Choroid plexus epithelial cell (primary cell): Measurements from ENCODE around the gene CNIH3.

Source experiments
- DNase-seq: peaks from one replicate; pipeline ENCODE4 v3.0.0-alpha.2; 2010; ENCODE audit warnings: low read depth
- H3K4me3 ChIP-seq: 2 replicates; pipeline ENCODE4 v1.5.1; 2011; ENCODE audit warnings: low read depth, mild to moderate bottlenecking, control low read depth, low read length, moderate library complexity
- TF ChIP-seq, protein P1 (sequence below): conservative IDR thresholded peaks from 2 replicates; pipeline ENCODE4 v1.5.1; 2011; ENCODE audit warnings: low read depth, mild to moderate bottlenecking, control low read depth, inconsistent platforms, low read length, moderate library complexity

CNIH3 gene

DNA sequence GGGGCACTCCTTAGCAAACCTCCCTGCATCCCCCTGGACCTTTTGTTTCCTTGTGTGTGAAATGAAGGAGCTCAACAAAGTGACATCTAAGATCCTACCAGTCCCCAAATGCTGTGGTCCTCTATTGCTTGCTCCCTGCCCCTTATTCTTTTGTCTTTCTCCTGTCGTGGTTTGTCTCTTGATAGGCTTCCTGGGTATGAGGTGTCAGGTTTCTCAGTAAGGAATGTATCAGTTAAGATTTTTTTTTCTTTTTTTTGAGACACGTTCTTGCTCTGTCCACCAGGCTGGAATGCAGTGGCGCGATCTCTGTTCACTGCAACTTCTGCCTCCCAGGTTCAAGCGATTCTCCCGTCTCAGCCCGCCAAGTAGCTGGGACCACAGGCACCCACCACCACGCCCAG is 16.8 kb downstream of the CNIH3 start:
- TF ChIP-seq, protein P1, sequence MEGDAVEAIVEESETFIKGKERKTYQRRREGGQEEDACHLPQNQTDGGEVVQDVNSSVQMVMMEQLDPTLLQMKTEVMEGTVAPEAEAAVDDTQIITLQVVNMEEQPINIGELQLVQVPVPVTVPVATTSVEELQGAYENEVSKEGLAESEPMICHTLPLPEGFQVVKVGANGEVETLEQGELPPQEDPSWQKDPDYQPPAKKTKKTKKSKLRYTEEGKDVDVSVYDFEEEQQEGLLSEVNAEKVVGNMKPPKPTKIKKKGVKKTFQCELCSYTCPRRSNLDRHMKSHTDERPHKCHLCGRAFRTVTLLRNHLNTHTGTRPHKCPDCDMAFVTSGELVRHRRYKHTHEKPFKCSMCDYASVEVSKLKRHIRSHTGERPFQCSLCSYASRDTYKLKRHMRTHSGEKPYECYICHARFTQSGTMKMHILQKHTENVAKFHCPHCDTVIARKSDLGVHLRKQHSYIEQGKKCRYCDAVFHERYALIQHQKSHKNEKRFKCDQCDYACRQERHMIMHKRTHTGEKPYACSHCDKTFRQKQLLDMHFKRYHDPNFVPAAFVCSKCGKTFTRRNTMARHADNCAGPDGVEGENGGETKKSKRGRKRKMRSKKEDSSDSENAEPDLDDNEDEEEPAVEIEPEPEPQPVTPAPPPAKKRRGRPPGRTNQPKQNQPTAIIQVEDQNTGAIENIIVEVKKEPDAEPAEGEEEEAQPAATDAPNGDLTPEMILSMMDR, result peak; percentile 31
- peak; percentile 75 for DNase-seq
- H3K4me3 ChIP-seq, result no peak overlapping the region

DNA sequence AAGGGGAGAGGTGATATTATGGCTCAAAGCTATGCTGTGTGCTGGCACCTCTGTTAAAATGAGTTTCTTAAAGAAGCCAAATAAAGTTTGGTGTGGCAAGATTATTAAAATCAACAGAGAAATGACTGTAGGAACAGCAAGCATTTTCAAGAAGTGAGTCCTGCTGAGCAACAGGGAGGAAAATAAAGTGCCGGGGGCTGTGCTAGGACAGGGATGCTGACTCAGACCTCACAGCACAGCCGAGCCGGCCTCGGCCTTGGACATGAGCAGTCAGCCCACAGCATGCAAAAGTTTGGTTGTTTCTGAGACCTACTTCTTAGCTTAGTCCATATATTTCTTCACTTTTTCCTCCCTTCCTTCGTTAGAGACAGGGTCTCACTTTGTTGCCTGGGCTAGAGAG is 19.2 kb downstream of the CNIH3 start:
- TF ChIP-seq, protein P1, result no peak
- peak; percentile 80 for DNase-seq
- no peak overlapping the region for H3K4me3 ChIP-seq

DNA sequence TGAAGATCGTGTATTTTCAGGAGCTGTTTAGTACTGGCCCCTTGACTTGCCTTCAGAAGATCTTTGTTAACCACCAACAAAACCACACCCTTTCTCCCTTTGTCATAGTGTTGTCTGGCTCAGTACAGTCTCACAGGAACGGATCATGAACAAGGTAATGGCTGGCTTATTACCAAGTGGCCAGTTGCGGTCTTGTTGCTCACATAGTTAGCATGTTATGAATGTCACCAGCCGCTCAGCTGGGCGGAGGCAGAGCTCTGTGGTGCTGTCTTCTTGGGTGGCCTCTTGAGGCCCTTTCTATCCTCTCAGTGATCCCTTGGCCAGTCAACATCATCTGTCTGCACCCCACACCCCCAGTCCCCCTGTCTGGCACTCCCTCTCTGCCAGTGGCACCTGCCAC is 21.4 kb downstream of the CNIH3 start:
- peak; percentile 66 for DNase-seq
- H3K4me3 ChIP-seq, result no peak overlapping the region

DNA sequence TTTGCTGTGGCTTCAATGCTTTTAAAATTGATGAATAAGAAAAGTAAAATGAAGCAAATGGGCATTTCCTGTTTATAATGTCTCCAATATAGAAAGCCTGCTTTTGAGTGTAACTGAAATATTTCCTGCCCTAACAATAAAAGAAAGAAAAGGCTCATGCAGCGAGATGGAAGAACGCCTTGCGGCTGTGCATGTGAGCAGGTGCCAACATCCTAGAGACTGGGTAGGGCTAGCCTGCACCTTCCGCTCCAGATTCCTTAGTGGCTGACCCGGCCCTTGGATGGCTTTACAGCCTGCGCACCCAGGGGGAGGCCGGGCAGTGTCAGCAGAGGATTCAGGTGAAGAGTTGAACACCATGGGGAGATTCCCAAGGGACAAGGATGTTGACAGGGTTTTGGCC is 21.8 kb downstream of the CNIH3 start:
- TF ChIP-seq, protein P1, result no peak
- DNase-seq, result no peak

More for the DNA sequence above, 21.4 kb downstream of the CNIH3 start:
- TF ChIP-seq, protein P1, result no peak

DNA sequence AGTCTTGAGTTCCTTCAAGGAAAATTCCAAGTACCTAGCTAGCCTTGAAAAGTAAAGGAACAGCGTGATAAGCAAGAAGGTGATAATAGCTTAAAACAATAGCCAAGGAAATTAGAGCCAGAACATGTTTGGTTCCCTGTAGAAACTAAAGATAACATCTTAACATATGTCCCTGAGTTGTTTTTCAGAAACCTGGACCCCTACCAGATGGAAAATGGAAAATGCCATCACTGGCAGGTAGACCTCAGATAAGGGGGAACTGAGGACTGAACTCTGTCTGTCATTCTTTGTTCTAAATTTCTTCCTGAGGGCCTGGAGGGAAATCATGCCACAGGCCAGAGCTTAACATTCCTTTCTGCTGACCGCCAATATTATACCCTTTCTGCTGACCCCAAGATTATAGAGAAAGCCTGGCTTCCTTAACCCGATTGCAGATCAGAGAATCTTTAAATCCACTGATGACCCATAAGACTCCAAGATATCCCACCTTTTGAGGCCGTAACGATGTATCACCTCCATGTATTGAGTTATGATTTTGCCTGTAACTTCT is 23.4 kb downstream of the CNIH3 start:
- H3K4me3 ChIP-seq, result no peak overlapping the region
- TF ChIP-seq, protein P1, result no peak
- no peak for DNase-seq

More for the DNA sequence above, 21.8 kb downstream of the CNIH3 start:
- H3K4me3 ChIP-seq, result no peak overlapping the region

DNA sequence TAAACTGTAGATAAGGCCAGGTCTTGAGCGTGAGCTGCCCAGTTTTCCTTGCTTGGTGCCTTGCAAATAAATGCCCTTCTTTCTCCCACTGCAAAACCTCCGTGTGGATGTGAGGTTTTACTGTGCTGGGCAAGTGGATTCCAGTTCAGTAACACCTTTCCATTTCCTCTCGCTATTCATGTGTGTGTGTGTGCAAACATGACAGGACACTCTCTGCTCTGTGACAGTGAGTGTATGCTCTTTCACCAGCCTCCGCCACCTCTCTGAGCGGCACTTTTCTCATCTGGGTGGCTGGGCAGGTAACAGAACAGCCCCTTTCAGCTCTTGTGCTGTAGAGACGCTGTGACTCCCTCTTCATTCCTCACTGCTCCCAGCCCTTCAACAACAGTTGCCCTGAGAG is 23.9 kb downstream of the CNIH3 start:
- no peak overlapping the region for H3K4me3 ChIP-seq
- TF ChIP-seq, protein P1, result no peak
- DNase-seq, result no peak

DNA sequence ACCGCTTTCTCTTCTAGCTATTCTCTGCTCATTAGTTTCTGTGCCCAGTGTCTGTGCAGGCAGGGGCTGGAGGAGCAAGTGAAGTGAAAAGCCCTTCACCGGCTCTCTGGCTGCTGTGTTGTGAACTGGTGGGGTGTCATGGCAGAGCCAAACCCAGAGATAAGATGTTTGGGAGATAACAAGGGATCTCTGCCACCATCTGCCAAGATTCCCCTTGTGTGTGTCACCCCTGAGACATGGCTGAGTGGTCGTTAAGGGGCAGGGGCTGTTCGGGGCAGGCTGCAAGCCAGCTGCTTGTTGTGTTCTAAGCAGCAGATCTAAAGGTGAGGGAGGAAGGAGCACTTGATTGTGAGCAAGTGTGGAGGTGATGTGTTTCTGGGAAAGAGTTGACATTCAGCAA is 24.5 kb downstream of the CNIH3 start:
- TF ChIP-seq, protein P1, result no peak
- no peak for DNase-seq
- H3K4me3 ChIP-seq, result no peak overlapping the region
